ENCODE data around the gene CSNK1G2. TPM values are rescaled to one million over a fixed set of nuclear protein-coding genes. Genes with fewer than 3 reads are reported as not detected.

CSNK1G2 gene
- polyA plus RNA-seq, 1 donor from 2014 or later, result 110 TPM

- Histone ChIP-seq H3K79me2 (replicated peaks; ENCODE audit: insufficient read depth, low read length) (peaks cover 4% of the 10 kb centered on the region), H3F3A (ENCODE audit: insufficient read depth, low read length, poor library complexity, severe bottlenecking) (no peaks in the 10 kb centered on the region), H3K4me3 (ENCODE audit: low read length) (no peak overlapping the region), H3K9me2 (ENCODE audit: insufficient read depth, low read length) (no peaks in the 10 kb centered on the region), H3K27me3 (ENCODE audit: insufficient read depth, low read depth, low read length) (no peaks in the 10 kb centered on the region), H3K36me3 (ENCODE audit: insufficient read depth, low read length) (no peaks in the 10 kb centered on the region), H3K9me3 (ENCODE audit: low read length) (no peaks in the 10 kb centered on the region), H3K4me2 (ENCODE audit: low read length) (no peak overlapping the region), H4K20me1 (ENCODE audit: insufficient read depth) (no peaks in the 10 kb centered on the region), H3K9ac (ENCODE audit: low read length) (no peak overlapping the region), H2AFZ (ENCODE audit: low read depth, low read length) (no peak overlapping the region), H3K27ac (ENCODE audit: low read length) (no peak overlapping the region)
- TF ChIP-seq EP300 (conservative IDR thresholded peaks at IDR 0.05; ENCODE audit: poor library complexity, severe bottlenecking) (no peak), EZH2 (IDR thresholded peaks at IDR 0.05; ENCODE audit: borderline replicate concordance, insufficient read depth, low read length, poor library complexity, severe bottlenecking) (no peak), TAF1 (IDR thresholded peaks at IDR 0.05; ENCODE audit: low read depth) (no peak), MXI1 (conservative IDR thresholded peaks at IDR 0.05; ENCODE audit: poor library complexity, severe bottlenecking) (no peak), SMC3 (conservative IDR thresholded peaks at IDR 0.05; ENCODE audit: poor library complexity) (no peak), RAD21 (conservative IDR thresholded peaks at IDR 0.05) (no peak)
- TF ChIP-seq, protein P1, sequence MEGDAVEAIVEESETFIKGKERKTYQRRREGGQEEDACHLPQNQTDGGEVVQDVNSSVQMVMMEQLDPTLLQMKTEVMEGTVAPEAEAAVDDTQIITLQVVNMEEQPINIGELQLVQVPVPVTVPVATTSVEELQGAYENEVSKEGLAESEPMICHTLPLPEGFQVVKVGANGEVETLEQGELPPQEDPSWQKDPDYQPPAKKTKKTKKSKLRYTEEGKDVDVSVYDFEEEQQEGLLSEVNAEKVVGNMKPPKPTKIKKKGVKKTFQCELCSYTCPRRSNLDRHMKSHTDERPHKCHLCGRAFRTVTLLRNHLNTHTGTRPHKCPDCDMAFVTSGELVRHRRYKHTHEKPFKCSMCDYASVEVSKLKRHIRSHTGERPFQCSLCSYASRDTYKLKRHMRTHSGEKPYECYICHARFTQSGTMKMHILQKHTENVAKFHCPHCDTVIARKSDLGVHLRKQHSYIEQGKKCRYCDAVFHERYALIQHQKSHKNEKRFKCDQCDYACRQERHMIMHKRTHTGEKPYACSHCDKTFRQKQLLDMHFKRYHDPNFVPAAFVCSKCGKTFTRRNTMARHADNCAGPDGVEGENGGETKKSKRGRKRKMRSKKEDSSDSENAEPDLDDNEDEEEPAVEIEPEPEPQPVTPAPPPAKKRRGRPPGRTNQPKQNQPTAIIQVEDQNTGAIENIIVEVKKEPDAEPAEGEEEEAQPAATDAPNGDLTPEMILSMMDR (IDR thresholded peaks at IDR 0.05; ENCODE audit: poor library complexity, severe bottlenecking), result no peak
Measured at GRCh38 chr19:1975162-1975480, 34.1 kb downstream of the CSNK1G2 start.

DNA sequence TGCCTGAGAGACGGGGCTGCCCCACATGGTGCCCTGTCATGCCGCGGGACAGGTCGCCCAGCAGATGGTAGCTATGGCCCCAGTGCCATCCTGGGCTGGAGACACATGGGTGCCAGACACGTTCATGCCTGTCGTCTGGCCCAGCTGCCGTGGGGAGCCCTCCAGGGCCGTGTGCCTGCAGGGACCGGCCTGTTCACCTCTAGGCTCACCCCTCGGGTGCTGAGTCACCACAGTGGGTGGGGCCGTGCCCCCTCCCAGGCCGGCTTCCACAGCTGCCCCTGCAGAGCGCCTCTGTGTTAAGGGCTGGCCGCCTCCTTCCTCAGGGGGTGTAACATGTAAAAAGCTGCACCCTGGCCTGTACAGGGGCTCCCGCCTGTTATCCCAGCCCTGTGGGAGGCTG lies 36.1 kb downstream of the CSNK1G2 start:
- H3K79me2 ChIP-seq (replicated peaks; ENCODE audit: insufficient read depth, low read length), result peaks cover 4% of the 10 kb centered on the region
- no peak overlapping the region for H3K27ac ChIP-seq (ENCODE audit: low read length)
- H2AFZ ChIP-seq (ENCODE audit: low read depth, low read length), result no peak overlapping the region
- no peaks in the 10 kb centered on the region for H4K20me1 ChIP-seq (ENCODE audit: insufficient read depth)
- no peak overlapping the region for H3K4me2 ChIP-seq (ENCODE audit: low read length)
- H3K27me3 ChIP-seq (ENCODE audit: insufficient read depth, low read depth, low read length), result no peaks in the 10 kb centered on the region
- H3F3A ChIP-seq (ENCODE audit: insufficient read depth, low read length, poor library complexity, severe bottlenecking), result no peaks in the 10 kb centered on the region
- TF ChIP-seq RAD21 (conservative IDR thresholded peaks at IDR 0.05), result no peak
- no peak for TF ChIP-seq REST (IDR thresholded peaks at IDR 0.05; ENCODE audit: borderline replicate concordance)
- TF ChIP-seq SMC3 (conservative IDR thresholded peaks at IDR 0.05; ENCODE audit: poor library complexity), result no peak
- no peak for TF ChIP-seq POLR2AphosphoS5 (IDR thresholded peaks at IDR 0.05)
- no peak for TF ChIP-seq MXI1 (conservative IDR thresholded peaks at IDR 0.05; ENCODE audit: poor library complexity, severe bottlenecking)
- TF ChIP-seq, protein P1 (IDR thresholded peaks at IDR 0.05; ENCODE audit: poor library complexity, severe bottlenecking), result no peak
- no peak for TF ChIP-seq EP300 (conservative IDR thresholded peaks at IDR 0.05; ENCODE audit: poor library complexity, severe bottlenecking)
- TF ChIP-seq EZH2 (IDR thresholded peaks at IDR 0.05; ENCODE audit: borderline replicate concordance, insufficient read depth, low read length, poor library complexity, severe bottlenecking), result no peak
- no peak for TF ChIP-seq TAF1 (IDR thresholded peaks at IDR 0.05; ENCODE audit: low read depth)
- H3K9me3 ChIP-seq (ENCODE audit: low read length), result no peaks in the 10 kb centered on the region
- no peak overlapping the region for H3K4me3 ChIP-seq (ENCODE audit: low read length)
- no peak overlapping the region for H3K9ac ChIP-seq (ENCODE audit: low read length)
- H3K36me3 ChIP-seq (ENCODE audit: insufficient read depth, low read length), result no peaks in the 10 kb centered on the region
- no peaks in the 10 kb centered on the region for H3K9me2 ChIP-seq (ENCODE audit: insufficient read depth, low read length)

All from neural cell (in vitro differentiated cells).